Spleen (tissue), 7 donors: Measurements from ENCODE around the gene NOP10.

Source experiments
- POLR2A ChIP-seq, 3 donors: fragments of 450-650 bp; IDR thresholded peaks; one replicate each; pipeline ENCODE4 v1.5.1; 2017; ENCODE audit warnings: antibody characterized with exemption in 3 of 3, mild to moderate bottlenecking in 1 of 3
- TF ChIP-seq, protein P1 (sequence below), 11 experiments: fragments of 200-600 bp in 7 of 11; fragments of 450-650 bp in 4 of 11; sonication (generic) in 4 of 11; IDR thresholded peaks in 8 of 11; conservative IDR thresholded peaks in 3 of 11; 1 replicate in 7 of 11; 2 replicates in 4 of 11; pipeline versions ENCODE4 v1.4.0 to v1.8.0; 2016 to 2021; ENCODE audit warnings: antibody characterized with exemption in 11 of 11, inconsistent platforms in 4 of 11, mild to moderate bottlenecking in 1 of 11
- donor health status: DM: no; HTN: no; CAD: no; lungs with moderate emphysema.
- donor health status: DM: no; HTN: no; CAD: no.
- donor health status: DM: no; HTN: no; CAD: no.

DNA sequence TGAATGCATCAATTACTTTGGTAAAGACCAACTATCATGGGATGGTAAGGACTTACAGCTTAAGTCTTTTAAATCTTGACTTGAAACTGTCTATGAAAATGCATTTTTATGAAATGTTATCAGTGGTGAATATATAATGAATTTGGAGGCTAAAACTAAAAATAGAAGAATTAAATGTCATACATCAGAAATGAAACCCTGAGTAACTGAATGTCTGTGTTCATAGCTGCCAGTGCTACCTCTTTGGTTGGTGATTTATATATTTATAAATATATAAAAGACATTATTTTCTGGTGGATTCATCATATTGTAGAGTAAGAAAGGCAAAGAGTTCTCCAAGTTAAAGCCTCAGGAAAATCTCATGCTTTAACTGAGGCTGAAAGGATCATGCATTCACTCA is 17.6 kb downstream of the NOP10 start:
- TF ChIP-seq, protein P1, sequence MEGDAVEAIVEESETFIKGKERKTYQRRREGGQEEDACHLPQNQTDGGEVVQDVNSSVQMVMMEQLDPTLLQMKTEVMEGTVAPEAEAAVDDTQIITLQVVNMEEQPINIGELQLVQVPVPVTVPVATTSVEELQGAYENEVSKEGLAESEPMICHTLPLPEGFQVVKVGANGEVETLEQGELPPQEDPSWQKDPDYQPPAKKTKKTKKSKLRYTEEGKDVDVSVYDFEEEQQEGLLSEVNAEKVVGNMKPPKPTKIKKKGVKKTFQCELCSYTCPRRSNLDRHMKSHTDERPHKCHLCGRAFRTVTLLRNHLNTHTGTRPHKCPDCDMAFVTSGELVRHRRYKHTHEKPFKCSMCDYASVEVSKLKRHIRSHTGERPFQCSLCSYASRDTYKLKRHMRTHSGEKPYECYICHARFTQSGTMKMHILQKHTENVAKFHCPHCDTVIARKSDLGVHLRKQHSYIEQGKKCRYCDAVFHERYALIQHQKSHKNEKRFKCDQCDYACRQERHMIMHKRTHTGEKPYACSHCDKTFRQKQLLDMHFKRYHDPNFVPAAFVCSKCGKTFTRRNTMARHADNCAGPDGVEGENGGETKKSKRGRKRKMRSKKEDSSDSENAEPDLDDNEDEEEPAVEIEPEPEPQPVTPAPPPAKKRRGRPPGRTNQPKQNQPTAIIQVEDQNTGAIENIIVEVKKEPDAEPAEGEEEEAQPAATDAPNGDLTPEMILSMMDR (IDR thresholded peaks at IDR 0.05 in 8 of 11, conservative IDR thresholded peaks at IDR 0.05 in 3 of 11): no peak
- TF ChIP-seq POLR2A (IDR thresholded peaks at IDR 0.05): no peak
